HEK293 (cell line): Measurements from ENCODE around the gene AMMECR1.

Experiments used
- CTCF ChIA-PET: fragments of 350-600 bp; formaldehyde crosslinking; extraction: SDS; loops from one replicate; lab custom pipeline; 2021; ENCODE audit warnings: antibody characterized with exemption; lab: Yijun Ruan, JAX
- POLR2A ChIA-PET: fragments of 300-600 bp; formaldehyde crosslinking; extraction: SDS; loops from one replicate; lab custom pipeline; 2020; ENCODE audit warnings: antibody characterized with exemption, inconsistent platforms; lab: Yijun Ruan, JAX
- H3K27ac ChIP-seq: fragments of 200-500 bp; sonication (Bioruptor generic); 2 replicates; pipeline ENCODE4 v1.5.1; 2014; ENCODE audit warnings: low read depth, low read length, control low read depth, inconsistent platforms; ENCODE audit errors: extremely low read depth
- H3K36me3 ChIP-seq, 2 experiments: fragments of 200-500 bp in 1 of 2; sonication (Bioruptor generic) in 1 of 2; 1 replicate in 1 of 2; 2 replicates in 1 of 2; pipeline ENCODE4 v1.5.1; 2014 to 2017; ENCODE audit warnings: inconsistent platforms in 2 of 2, low read length in 2 of 2; ENCODE audit not compliant: control insufficient read depth in 2 of 2, insufficient read depth in 1 of 2
- H3K4me1 ChIP-seq: fragments of 200-500 bp; sonication (Bioruptor generic); 2 replicates; pipeline ENCODE4 v1.5.1; 2014; ENCODE audit warnings: mild to moderate bottlenecking, low read length, inconsistent platforms; ENCODE audit not compliant: control insufficient read depth, insufficient read depth
- H3K4me3 ChIP-seq: 2 replicates; pipeline ENCODE4 v1.5.1; 2011; ENCODE audit warnings: low read depth, mild to moderate bottlenecking, control low read depth, low read length, moderate library complexity
- H3K9me3 ChIP-seq: fragments of 200-500 bp; sonication (Bioruptor generic); 2 replicates; pipeline ENCODE4 v1.5.1; 2014; ENCODE audit warnings: low read depth, low read length, inconsistent platforms; ENCODE audit not compliant: control insufficient read depth, insufficient read depth
- GLI2 ChIP-seq: fragments of 450-650 bp; formaldehyde crosslinking; IDR thresholded peaks from 2 replicates; pipeline ENCODE4; 2017; ENCODE audit warnings: missing biosample characterization, missing genetic modification characterization, low read depth, borderline replicate concordance
- IKZF3 ChIP-seq: fragments of 450-650 bp; IDR thresholded peaks from 2 replicates; pipeline ENCODE4 v1.5.0; 2018; ENCODE audit warnings: missing biosample characterization, mild to moderate bottlenecking, missing genetic modification characterization, moderate library complexity
- INSM2 ChIP-seq: fragments of 450-650 bp; formaldehyde crosslinking; IDR thresholded peaks from 2 replicates; pipeline ENCODE4 v1.5.1; 2016; ENCODE audit warnings: missing biosample characterization, missing genetic modification characterization
- KLF7 ChIP-seq: fragments of 450-650 bp; formaldehyde crosslinking; IDR thresholded peaks from 2 replicates; pipeline ENCODE4 v1.5.1; 2016; ENCODE audit warnings: missing biosample characterization, missing genetic modification characterization, borderline replicate concordance
- MZF1 ChIP-seq: fragments of 450-650 bp; formaldehyde crosslinking; IDR thresholded peaks from 2 replicates; pipeline ENCODE4 v1.5.1; 2017; ENCODE audit warnings: missing biosample characterization, missing genetic modification characterization, borderline replicate concordance
- PRDM1 ChIP-seq: fragments of 450-650 bp; formaldehyde crosslinking; IDR thresholded peaks from 2 replicates; pipeline ENCODE4; 2016; ENCODE audit warnings: missing biosample characterization, missing genetic modification characterization
- SALL2 ChIP-seq: fragments of 450-650 bp; formaldehyde crosslinking; IDR thresholded peaks from 2 replicates; pipeline ENCODE4 v1.5.0; 2017; ENCODE audit warnings: missing biosample characterization, mild to moderate bottlenecking, missing genetic modification characterization, borderline replicate concordance
- WT1 ChIP-seq: fragments of 450-650 bp; formaldehyde crosslinking; IDR thresholded peaks from 2 replicates; pipeline ENCODE4 v1.5.1; 2016; ENCODE audit warnings: missing biosample characterization, missing genetic modification characterization
- YY1 ChIP-seq: fragments of 450-650 bp; formaldehyde crosslinking; IDR thresholded peaks from 2 replicates; pipeline ENCODE4 v1.5.1; 2018; ENCODE audit warnings: missing biosample characterization, missing genetic modification characterization
- ZBTB20 ChIP-seq: fragments of 450-650 bp; formaldehyde crosslinking; IDR thresholded peaks from 2 replicates; pipeline ENCODE4 v1.5.1; 2016; ENCODE audit warnings: missing biosample characterization, missing genetic modification characterization
- ZEB2 ChIP-seq: fragments of 450-650 bp; formaldehyde crosslinking; IDR thresholded peaks from 2 replicates; pipeline ENCODE4 v1.5.1; 2016; ENCODE audit warnings: missing biosample characterization, missing genetic modification characterization
- ZNF112 ChIP-seq: fragments of 450-650 bp; formaldehyde crosslinking; IDR thresholded peaks from 2 replicates; pipeline ENCODE4 v1.5.0; 2017; ENCODE audit warnings: missing biosample characterization, missing genetic modification characterization
- ZNF184 ChIP-seq: fragments of 450-650 bp; IDR thresholded peaks from 2 replicates; pipeline ENCODE4 v1.5.1; 2018; ENCODE audit warnings: missing biosample characterization, mild to moderate bottlenecking, missing genetic modification characterization
- ZNF354C ChIP-seq: fragments of 450-650 bp; formaldehyde crosslinking; IDR thresholded peaks from 2 replicates; pipeline ENCODE4 v1.5.1; 2016; ENCODE audit warnings: missing biosample characterization, missing genetic modification characterization, low read depth, borderline replicate concordance
- ZNF426 ChIP-seq: fragments of 450-650 bp; formaldehyde crosslinking; IDR thresholded peaks from 2 replicates; pipeline ENCODE4 v1.5.1; 2017; ENCODE audit warnings: missing biosample characterization, missing genetic modification characterization, mild to moderate bottlenecking, inconsistent platforms, moderate library complexity
- ZNF473 ChIP-seq: fragments of 450-650 bp; formaldehyde crosslinking; IDR thresholded peaks from 2 replicates; pipeline ENCODE4 v1.5.1; 2017; ENCODE audit warnings: missing biosample characterization, missing genetic modification characterization
- ZNF585B ChIP-seq: fragments of 450-650 bp; formaldehyde crosslinking; IDR thresholded peaks from 2 replicates; pipeline ENCODE4 v1.5.1; 2016; ENCODE audit warnings: missing biosample characterization, missing genetic modification characterization
- ZNF626 ChIP-seq: fragments of 450-650 bp; sonication (Bioruptor Pico); formaldehyde crosslinking; IDR thresholded peaks from 2 replicates; pipeline ENCODE4 v1.5.1; 2018; ENCODE audit warnings: missing biosample characterization, missing genetic modification characterization, inconsistent platforms
- ZNF670 ChIP-seq: fragments of 450-650 bp; formaldehyde crosslinking; IDR thresholded peaks from 2 replicates; pipeline ENCODE4 v1.5.1; 2016; ENCODE audit warnings: missing biosample characterization, missing genetic modification characterization, low read depth
- ZNF747 ChIP-seq: fragments of 450-650 bp; formaldehyde crosslinking; IDR thresholded peaks from 2 replicates; pipeline ENCODE4 v1.5.1; 2016; ENCODE audit warnings: missing biosample characterization, missing genetic modification characterization
- ZNF777 ChIP-seq: fragments of 450-650 bp; formaldehyde crosslinking; IDR thresholded peaks from 2 replicates; pipeline ENCODE4 v1.5.1; 2017; ENCODE audit warnings: missing biosample characterization, missing genetic modification characterization, borderline replicate concordance
- ZNF837 ChIP-seq: fragments of 450-650 bp; formaldehyde crosslinking; IDR thresholded peaks from 2 replicates; pipeline ENCODE4 v1.5.1; 2016; ENCODE audit warnings: missing biosample characterization, missing genetic modification characterization
- ZSCAN18 ChIP-seq: fragments of 450-650 bp; formaldehyde crosslinking; IDR thresholded peaks from 2 replicates; pipeline ENCODE4 v1.5.1; 2016; ENCODE audit warnings: missing biosample characterization, missing genetic modification characterization
- ZSCAN30 ChIP-seq: fragments of 450-650 bp; IDR thresholded peaks from 2 replicates; pipeline ENCODE4 v1.5.1; 2018; ENCODE audit warnings: missing biosample characterization, mild to moderate bottlenecking, missing genetic modification characterization, moderate library complexity
- ZXDB ChIP-seq: fragments of 450-650 bp; formaldehyde crosslinking; IDR thresholded peaks from 2 replicates; pipeline ENCODE4 v1.5.1; 2016; ENCODE audit warnings: missing biosample characterization, missing genetic modification characterization
- TF ChIP-seq, protein P1 (sequence below): fragments of 450-650 bp; formaldehyde crosslinking; IDR thresholded peaks from 2 replicates; pipeline ENCODE4 v1.5.1; 2016; ENCODE audit warnings: missing biosample characterization, missing genetic modification characterization
- TF ChIP-seq, protein P2 (sequence below): fragments of 450-650 bp; formaldehyde crosslinking; IDR thresholded peaks from 2 replicates; pipeline ENCODE4 v1.5.1; 2016; ENCODE audit warnings: missing biosample characterization, missing genetic modification characterization

AMMECR1 gene

GRCh38 chrX:110214684-110215083 is 103.2 kb downstream of the AMMECR1 start:
- H3K9me3 ChIP-seq: no peaks in the 10 kb centered on the region
- no peak overlapping the region for H3K27ac ChIP-seq
- ChIA-PET POLR2A (no interaction called here), CTCF (no interaction called here)
- H3K4me3 ChIP-seq: no peak overlapping the region
- no peaks in the 10 kb centered on the region; the same call in 1 of the 2 replicates for H3K4me1 ChIP-seq
- no peak for TF ChIP-seq ZSCAN18 (tag by site-specific recombination)
- TF ChIP-seq, protein P1, sequence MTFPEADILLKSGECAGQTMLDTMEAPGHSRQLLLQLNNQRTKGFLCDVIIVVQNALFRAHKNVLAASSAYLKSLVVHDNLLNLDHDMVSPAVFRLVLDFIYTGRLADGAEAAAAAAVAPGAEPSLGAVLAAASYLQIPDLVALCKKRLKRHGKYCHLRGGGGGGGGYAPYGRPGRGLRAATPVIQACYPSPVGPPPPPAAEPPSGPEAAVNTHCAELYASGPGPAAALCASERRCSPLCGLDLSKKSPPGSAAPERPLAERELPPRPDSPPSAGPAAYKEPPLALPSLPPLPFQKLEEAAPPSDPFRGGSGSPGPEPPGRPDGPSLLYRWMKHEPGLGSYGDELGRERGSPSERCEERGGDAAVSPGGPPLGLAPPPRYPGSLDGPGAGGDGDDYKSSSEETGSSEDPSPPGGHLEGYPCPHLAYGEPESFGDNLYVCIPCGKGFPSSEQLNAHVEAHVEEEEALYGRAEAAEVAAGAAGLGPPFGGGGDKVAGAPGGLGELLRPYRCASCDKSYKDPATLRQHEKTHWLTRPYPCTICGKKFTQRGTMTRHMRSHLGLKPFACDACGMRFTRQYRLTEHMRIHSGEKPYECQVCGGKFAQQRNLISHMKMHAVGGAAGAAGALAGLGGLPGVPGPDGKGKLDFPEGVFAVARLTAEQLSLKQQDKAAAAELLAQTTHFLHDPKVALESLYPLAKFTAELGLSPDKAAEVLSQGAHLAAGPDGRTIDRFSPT (tag by site-specific recombination): no peak
- TF ChIP-seq ZNF626: no peak
- no peak for TF ChIP-seq MZF1 (tag by site-specific recombination)
- TF ChIP-seq ZNF473: no peak
- TF ChIP-seq ZNF777 (tag by site-specific recombination): no peak
- TF ChIP-seq INSM2 (tag by site-specific recombination): no peak
- no peak for TF ChIP-seq PRDM1 (tag by site-specific recombination)
- TF ChIP-seq KLF7 (tag by site-specific recombination): no peak
- no peak for TF ChIP-seq ZNF747
- TF ChIP-seq ZNF426 (tag by site-specific recombination): no peak
- TF ChIP-seq, all 188 proteins: peak for 0
- H3K36me3 ChIP-seq: no peaks in the 10 kb centered on the region

DNA sequence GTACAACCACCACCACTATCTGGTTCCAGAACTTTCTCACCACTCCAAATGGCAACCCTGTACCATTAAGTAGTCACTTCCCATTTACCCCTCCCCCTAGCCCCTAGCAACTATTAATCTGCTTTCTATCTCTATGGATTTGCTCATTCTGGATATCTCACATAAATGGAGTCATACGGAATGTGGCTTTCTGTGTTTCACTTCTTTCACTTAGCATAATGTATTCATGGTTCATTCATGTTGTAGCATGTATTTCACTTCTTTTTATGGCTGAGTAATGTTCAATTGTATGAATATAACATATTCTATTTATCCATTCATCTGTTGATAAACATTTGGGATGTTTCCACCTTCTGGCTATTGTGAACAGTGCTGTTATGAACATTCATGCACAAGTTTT is 104.7 kb downstream of the AMMECR1 start:
- H3K27ac ChIP-seq: no peak overlapping the region
- CTCF ChIA-PET: no interaction called here
- H3K4me1 ChIP-seq: no peaks in the 10 kb centered on the region; the same call in 1 of the 2 replicates
- H3K36me3 ChIP-seq: no peaks in the 10 kb centered on the region
- TF ChIP-seq GLI2 (no peak), ZNF585B (tag by site-specific recombination) (no peak), ZXDB (tag by site-specific recombination) (no peak), WT1 (tag by site-specific recombination) (no peak), ZSCAN30 (tag by site-specific recombination) (no peak), ZNF670 (tag by site-specific recombination) (no peak), SALL2 (tag by site-specific recombination) (no peak)
- POLR2A ChIA-PET: no interaction called here
- H3K9me3 ChIP-seq: no peaks in the 10 kb centered on the region
- H3K4me3 ChIP-seq: no peak overlapping the region

- H3K4me3 ChIP-seq: no peak overlapping the region
- no peak overlapping the region for H3K27ac ChIP-seq
- H3K4me1 ChIP-seq: no peaks in the 10 kb centered on the region; the same call in 1 of the 2 replicates
- H3K36me3 ChIP-seq: no peaks in the 10 kb centered on the region
- ChIA-PET POLR2A (no interaction called here), CTCF (interaction anchor here (0.8 kb wide), 1 partner anchor 16 kb away, joined by 3 read pairs; no protein-coding TSS in a partner anchor)
- no peaks in the 10 kb centered on the region for H3K9me3 ChIP-seq
- TF ChIP-seq ZNF184 (no peak), ZNF112 (tag by site-specific recombination) (no peak), ZEB2 (tag by site-specific recombination) (no peak), ZBTB20 (tag by site-specific recombination) (no peak), ZNF585B (tag by site-specific recombination) (no peak), ZNF777 (tag by site-specific recombination) (no peak), YY1 (tag by site-specific recombination) (no peak), ZNF837 (tag by site-specific recombination) (no peak), ZNF354C (tag by site-specific recombination) (no peak), IKZF3 (tag by site-specific recombination) (no peak)
- TF ChIP-seq, protein P2, sequence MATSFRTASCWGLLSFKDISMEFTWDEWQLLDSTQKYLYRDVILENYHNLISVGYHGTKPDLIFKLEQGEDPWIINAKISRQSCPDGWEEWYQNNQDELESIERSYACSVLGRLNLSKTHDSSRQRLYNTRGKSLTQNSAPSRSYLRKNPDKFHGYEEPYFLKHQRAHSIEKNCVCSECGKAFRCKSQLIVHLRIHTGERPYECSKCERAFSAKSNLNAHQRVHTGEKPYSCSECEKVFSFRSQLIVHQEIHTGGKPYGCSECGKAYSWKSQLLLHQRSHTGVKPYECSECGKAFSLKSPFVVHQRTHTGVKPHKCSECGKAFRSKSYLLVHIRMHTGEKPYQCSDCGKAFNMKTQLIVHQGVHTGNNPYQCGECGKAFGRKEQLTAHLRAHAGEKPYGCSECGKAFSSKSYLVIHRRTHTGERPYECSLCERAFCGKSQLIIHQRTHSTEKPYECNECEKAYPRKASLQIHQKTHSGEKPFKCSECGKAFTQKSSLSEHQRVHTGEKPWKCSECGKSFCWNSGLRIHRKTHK: no peak
Measured at GRCh38 chrX:110212299-110212698, 105.6 kb downstream of the AMMECR1 start.
